GM19455 (cell line): Measurements from ENCODE around the gene SLC30A7.
A peak's percentile ranks its signal among the peaks of the same experiment; 100 is the strongest.
"Not testable (repeated sequence)": the region's sequence is repeated elsewhere in the genome, so short reads cannot be mapped to it uniquely, and the experiment has no call there.

Source experiments
- ATAC-seq: cut with Tn5 transposase; IDR thresholded peaks from one replicate; pipeline ENCODE4 v1.9.1; 2021; ENCODE audit not compliant: unreplicated experiment

The SLC30A7 gene

GRCh38 chr1:100933555-100933954 lies 37.7 kb downstream of the SLC30A7 start:
- not testable (repeated sequence) for ATAC-seq

GRCh38 chr1:100936194-100936967 lies 40.5 kb downstream of the SLC30A7 start:
- ATAC-seq: no peak

GRCh38 chr1:100941098-100941527 lies 45.2 kb downstream of the SLC30A7 start:
- no peak for ATAC-seq

GRCh38 chr1:100941580-100942216 lies 45.8 kb downstream of the SLC30A7 start:
- no peak for ATAC-seq

- no peak for ATAC-seq
These were observed 46.6 kb downstream of the SLC30A7 start for GRCh38 chr1:100942304-100943046.

GRCh38 chr1:100943533-100943932 lies 47.6 kb downstream of the SLC30A7 start:
- ATAC-seq: no peak

- ATAC-seq: not testable (repeated sequence)
These were observed 50.2 kb downstream of the SLC30A7 start for GRCh38 chr1:100946064-100946463.

GRCh38 chr1:100947816-100948215 lies 51.9 kb downstream of the SLC30A7 start:
- not testable (repeated sequence) for ATAC-seq

- ATAC-seq: not testable (repeated sequence)
These were observed 53.0 kb downstream of the SLC30A7 start for GRCh38 chr1:100948721-100949405.

GRCh38 chr1:100949515-100950158 lies 53.7 kb downstream of the SLC30A7 start:
- peak; percentile 77 for ATAC-seq

- ATAC-seq: no peak
These were observed 54.4 kb downstream of the SLC30A7 start for GRCh38 chr1:100950337-100950736.

- no peak for ATAC-seq
These were observed 54.9 kb downstream of the SLC30A7 start for GRCh38 chr1:100950781-100951180.

- ATAC-seq: no peak
These were observed 56.3 kb downstream of the SLC30A7 start for GRCh38 chr1:100952104-100952745.

GRCh38 chr1:100952970-100953369 lies 57.1 kb downstream of the SLC30A7 start:
- not testable (repeated sequence) for ATAC-seq

GRCh38 chr1:100953960-100954730 lies 58.3 kb downstream of the SLC30A7 start:
- no peak for ATAC-seq

GRCh38 chr1:100955322-100955721 lies 59.4 kb downstream of the SLC30A7 start:
- ATAC-seq: no peak

GRCh38 chr1:100959502-100960060 lies 63.7 kb downstream of the SLC30A7 start:
- no peak for ATAC-seq

GRCh38 chr1:100960098-100960497 lies 64.2 kb downstream of the SLC30A7 start:
- ATAC-seq: no peak

- no peak for ATAC-seq
These were observed 72.7 kb downstream of the SLC30A7 start for GRCh38 chr1:100968621-100969020.
